ENCODE results near the gene SAMD13.

DNA sequence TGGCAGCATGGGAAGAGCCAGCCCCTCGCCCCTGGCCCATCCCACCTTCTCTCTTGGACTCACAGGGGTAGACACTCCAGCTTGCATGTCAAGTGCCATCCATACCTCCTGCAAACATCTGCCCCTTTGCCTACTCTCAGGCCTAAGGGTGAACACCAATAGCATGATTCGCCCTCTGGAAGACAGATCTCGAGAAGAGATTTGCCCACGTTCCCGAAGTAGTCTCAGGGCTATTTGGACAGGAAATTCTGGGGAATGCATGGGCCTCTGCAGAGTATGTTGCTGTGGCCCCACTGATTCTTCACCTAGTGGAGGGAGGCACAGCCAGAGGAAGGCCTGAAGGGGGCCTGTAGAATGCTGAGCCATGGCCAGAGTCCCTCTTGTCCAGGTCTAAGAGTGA lies 66.9 kb downstream of the SAMD13 start:
- TF ChIP-seq, protein P1, sequence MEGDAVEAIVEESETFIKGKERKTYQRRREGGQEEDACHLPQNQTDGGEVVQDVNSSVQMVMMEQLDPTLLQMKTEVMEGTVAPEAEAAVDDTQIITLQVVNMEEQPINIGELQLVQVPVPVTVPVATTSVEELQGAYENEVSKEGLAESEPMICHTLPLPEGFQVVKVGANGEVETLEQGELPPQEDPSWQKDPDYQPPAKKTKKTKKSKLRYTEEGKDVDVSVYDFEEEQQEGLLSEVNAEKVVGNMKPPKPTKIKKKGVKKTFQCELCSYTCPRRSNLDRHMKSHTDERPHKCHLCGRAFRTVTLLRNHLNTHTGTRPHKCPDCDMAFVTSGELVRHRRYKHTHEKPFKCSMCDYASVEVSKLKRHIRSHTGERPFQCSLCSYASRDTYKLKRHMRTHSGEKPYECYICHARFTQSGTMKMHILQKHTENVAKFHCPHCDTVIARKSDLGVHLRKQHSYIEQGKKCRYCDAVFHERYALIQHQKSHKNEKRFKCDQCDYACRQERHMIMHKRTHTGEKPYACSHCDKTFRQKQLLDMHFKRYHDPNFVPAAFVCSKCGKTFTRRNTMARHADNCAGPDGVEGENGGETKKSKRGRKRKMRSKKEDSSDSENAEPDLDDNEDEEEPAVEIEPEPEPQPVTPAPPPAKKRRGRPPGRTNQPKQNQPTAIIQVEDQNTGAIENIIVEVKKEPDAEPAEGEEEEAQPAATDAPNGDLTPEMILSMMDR (IDR thresholded peaks at IDR 0.05): no peak
- TF ChIP-seq POLR2A (IDR thresholded peaks at IDR 0.05): no peak

Data from right lobe of liver (tissue), 4 donors.